Fibroblast of pulmonary artery (primary cell): Measurements from ENCODE around the gene XRCC1.

Experiments
- DNase-seq: peaks from one replicate; pipeline ENCODE4 v3.0.0-alpha.2; 2010; ENCODE audit warnings: low read depth
- H3K4me3 ChIP-seq: replicated peaks from 2 replicates; pipeline ENCODE4 v1.5.1; 2011; ENCODE audit warnings: low read depth, mild to moderate bottlenecking, control low read depth, low read length, moderate library complexity
- TF ChIP-seq, protein P1 (sequence below): IDR thresholded peaks from 2 replicates; pipeline ENCODE4 v1.5.1; 2011; ENCODE audit warnings: mild to moderate bottlenecking, control low read depth, low read length, inconsistent platforms; ENCODE audit errors: missing control alignments

Gene XRCC1

GRCh38 chr19:43620061-43621001 is 45.0 kb upstream of the XRCC1 start:
- TF ChIP-seq, protein P1, sequence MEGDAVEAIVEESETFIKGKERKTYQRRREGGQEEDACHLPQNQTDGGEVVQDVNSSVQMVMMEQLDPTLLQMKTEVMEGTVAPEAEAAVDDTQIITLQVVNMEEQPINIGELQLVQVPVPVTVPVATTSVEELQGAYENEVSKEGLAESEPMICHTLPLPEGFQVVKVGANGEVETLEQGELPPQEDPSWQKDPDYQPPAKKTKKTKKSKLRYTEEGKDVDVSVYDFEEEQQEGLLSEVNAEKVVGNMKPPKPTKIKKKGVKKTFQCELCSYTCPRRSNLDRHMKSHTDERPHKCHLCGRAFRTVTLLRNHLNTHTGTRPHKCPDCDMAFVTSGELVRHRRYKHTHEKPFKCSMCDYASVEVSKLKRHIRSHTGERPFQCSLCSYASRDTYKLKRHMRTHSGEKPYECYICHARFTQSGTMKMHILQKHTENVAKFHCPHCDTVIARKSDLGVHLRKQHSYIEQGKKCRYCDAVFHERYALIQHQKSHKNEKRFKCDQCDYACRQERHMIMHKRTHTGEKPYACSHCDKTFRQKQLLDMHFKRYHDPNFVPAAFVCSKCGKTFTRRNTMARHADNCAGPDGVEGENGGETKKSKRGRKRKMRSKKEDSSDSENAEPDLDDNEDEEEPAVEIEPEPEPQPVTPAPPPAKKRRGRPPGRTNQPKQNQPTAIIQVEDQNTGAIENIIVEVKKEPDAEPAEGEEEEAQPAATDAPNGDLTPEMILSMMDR: no peak
- H3K4me3 ChIP-seq: peak overlapping the region; percentile 88
- DNase-seq: no peak

GRCh38 chr19:43619262-43620060 is 44.1 kb upstream of the XRCC1 start, which contains the start of gene ZNF428:
ZNF428 (minus strand) TSS chr19:43619629; CDS start chr19:43614304, 5,325 bp downstream.
- H3K4me3 ChIP-seq: peak within 1 kb of the TSS; percentile 88
- DNase-seq: peak; percentile 92
- TF ChIP-seq, protein P1: no peak

DNA sequence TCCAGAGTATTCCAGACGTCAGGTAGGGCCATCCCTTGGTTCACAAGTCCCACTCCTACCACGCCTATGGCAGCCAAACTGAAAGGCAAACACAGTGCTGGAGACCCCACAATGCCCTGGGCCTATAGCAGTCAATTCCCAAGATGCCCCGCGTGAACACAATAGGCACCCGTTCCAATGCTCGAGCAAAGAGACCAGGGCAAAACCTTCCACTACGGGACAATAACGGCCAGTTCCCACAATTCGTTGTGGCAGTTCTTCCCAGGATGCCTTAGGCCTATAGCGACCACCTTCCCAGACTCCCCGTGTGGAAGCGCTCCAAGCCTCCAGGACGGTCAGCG is 43.6 kb upstream of the XRCC1 start:
- peak; percentile 39 for DNase-seq
- TF ChIP-seq, protein P1: no peak
- peak overlapping the region; percentile 88 for H3K4me3 ChIP-seq

DNA sequence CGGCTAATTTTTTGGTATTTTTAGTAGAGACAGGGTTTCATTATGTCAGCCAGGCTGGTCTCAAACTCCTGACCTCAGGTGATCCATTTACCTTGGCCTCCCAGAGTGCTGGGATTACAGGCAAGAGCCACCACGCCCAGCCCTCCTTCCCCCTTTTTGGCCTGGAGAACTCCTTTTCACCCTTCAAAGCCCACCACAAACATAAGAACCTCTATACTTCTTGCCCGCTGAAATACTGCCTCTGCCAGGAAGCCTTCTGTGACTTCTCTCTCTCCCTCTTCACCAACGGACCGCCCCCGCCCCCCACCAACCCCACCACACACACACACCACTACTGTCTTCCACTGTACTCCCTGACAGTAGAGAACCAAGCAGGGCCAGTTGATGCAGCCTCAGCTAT is 41.6 kb upstream of the XRCC1 start:
- DNase-seq: no peak
- TF ChIP-seq, protein P1: no peak
- H3K4me3 ChIP-seq: no peak overlapping the region

- no peak for DNase-seq
- H3K4me3 ChIP-seq: no peak overlapping the region
- TF ChIP-seq, protein P1: no peak
Observed at GRCh38 chr19:43616306-43616705, 41.0 kb upstream of the XRCC1 start.

DNA sequence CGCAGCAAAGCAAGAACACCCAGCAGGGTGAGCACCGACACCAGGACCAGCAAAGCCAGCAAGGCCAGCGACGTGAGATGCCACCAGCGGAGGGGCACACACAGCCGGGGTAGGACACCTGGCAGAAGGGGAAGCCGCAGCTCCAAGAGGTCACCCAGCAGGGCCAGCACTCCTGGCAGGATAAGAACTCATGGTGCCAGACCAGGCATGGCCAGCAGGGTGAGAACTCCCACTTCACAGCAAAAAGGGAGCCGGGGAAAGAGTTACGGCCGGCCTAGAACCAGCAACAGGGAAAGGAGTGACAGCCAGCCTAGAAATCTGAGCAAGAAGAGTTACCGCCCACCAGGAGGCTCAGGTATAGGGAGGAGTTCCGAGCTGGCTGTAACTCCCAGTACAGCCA is 37.0 kb upstream of the XRCC1 start:
- H3K4me3 ChIP-seq: no peak overlapping the region
- no peak for DNase-seq
- TF ChIP-seq, protein P1: no peak
